ENCODE measurements around the gene AIRE. TPM values are rescaled to one million over a fixed set of nuclear protein-coding genes. Genes with fewer than 3 reads are reported as not detected.

The AIRE gene
- total RNA-seq, 2 experiments from 2014 or later = not detected

DNA sequence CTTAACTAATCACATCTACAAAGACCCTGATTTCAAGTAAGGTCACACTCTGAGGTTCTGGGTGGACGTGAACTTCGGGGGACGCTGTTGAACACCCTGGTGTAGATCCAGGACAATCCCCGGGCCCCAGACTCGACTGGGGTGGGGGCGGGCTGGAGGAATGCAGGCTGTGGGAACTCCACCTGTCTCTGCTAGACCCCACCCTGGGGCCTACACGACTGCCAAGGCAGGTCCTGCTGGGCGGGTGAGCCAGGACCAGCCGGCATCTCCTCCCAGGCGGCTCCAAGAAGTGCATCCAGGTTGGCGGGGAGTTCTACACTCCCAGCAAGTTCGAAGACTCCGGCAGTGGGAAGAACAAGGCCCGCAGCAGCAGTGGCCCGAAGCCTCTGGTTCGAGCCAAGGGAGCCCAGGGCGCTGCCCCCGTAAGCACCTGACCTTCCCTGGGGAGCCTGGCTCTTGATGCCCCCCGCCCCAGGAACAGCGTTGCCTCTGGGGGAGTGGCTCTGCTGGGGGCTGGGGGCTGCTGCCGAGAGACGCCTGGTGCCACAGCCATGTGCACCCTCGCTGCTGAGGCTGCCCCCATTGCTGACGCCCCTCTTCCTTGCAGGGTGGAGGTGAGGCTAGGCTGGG, 3.8 kb downstream of the AIRE start:
- ChIA-PET CTCF (no interaction called here), POLR2A (no interaction called here)

DNA sequence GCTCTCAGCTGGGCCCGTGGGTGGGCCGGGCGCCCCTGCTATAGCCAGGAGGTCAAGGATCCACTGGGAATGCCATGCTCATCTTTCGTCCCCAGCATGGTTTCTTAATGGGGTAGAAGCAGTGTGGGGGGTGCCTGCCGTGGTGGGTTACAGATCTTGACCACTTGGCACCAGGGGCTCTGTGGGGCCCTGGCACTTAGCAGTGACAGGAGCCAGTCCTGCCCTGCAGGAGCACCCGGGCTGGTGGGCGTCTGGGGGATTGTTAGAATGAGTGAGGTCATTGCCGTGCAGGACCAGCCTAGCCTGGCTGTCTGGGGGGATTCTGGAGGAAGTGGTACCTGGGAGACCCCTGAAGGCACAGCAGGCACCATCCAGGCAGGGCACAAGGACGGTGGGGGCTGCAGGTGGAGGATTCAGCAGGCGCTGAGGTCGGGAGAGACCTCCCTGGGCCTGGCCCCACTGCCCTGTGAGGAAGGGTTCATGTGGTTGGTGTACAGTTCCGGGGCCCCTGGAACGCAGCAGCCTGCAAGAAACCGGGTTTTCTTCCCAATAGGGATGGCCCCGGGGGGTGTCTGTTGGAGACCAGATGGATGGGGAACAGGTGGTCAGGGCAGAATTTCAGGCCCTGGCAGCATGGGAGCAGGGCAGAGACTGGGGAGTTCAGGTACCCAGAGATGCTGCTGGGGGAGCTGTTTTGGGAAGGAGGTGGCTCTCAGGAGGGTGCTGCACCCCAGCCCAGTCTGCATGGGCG, 4.8 kb downstream of the AIRE start:
- POLR2A ChIA-PET = no interaction called here
- CTCF ChIA-PET = no interaction called here

DNA sequence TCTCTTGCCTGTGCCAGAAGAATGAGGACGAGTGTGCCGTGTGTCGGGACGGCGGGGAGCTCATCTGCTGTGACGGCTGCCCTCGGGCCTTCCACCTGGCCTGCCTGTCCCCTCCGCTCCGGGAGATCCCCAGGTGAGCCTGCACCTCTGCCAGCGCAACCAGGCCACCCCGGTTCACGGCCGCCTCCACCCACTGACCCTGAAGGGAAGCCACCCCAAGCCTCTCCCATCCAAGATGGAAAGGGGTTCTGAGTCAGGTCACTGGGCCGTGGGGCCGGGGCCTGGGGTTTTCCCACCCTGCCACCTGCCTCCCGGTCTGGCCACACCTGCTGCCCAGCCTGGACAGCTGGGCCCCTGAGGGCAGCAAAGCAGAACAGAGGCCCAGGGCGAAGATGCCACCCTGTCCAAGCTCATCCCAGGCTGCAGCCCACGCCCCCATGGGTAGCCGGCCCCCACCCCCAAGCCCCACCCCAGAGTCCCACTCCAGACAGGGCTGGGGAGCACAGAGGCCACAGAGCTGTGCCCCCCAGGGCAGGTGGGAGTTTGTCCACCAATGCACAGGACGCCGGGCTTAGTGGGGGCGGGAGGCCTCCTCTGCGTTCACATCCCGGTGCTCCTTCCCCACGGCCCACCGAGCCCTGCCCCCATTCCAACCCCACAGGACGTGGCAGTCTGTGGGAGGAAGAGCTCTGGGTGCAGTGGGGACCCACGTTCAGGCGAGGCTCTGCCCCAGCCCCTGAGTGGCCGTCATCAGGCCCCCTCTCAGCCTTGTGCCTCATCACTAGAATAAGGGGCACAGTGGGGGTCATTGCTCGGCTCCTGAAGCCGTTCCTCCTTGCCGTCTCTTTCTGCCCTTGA, 5.6 kb downstream of the AIRE start:
- POLR2A ChIA-PET = no interaction called here
- CTCF ChIA-PET = no interaction called here

DNA sequence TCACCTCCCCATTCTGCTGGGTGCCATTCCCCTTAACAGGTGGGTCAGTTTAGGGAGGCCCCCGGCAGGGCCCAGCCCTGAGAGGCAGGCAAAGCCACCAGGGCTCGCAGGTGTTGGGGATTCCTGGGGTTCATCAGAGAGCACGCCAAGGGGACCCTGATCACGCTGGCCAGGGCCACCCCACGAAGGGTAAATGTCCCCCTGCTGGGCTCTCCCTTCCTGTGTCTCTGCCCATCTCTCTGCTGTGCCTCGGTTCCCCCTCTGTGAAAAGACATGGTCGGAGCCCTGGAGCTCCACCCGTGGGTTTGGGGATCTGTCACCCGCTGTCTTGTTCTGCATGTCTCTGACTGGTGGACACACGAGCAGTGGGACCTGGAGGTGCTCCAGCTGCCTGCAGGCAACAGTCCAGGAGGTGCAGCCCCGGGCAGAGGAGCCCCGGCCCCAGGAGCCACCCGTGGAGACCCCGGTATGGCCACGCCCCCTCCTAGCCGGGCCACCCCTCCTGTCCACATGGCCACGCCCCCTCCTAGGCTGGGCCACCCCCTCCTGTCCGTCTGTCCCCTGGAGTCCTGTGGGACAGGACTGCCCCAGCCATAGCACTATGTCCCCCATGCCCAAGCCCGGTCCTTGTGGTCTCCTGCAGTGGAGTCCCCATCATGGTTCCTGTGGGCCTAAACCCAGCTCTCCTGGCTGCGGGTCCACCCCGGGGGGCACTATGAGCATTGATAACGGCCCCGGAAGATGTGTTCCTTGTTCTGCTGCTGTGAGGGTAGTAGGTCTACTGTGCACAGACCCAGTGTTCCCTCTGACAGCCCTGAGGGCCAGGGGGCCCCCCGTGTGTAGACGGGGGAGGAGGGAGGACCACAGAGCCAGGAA, 6.5 kb downstream of the AIRE start:
- POLR2A ChIA-PET = no interaction called here
- CTCF ChIA-PET = no interaction called here

DNA sequence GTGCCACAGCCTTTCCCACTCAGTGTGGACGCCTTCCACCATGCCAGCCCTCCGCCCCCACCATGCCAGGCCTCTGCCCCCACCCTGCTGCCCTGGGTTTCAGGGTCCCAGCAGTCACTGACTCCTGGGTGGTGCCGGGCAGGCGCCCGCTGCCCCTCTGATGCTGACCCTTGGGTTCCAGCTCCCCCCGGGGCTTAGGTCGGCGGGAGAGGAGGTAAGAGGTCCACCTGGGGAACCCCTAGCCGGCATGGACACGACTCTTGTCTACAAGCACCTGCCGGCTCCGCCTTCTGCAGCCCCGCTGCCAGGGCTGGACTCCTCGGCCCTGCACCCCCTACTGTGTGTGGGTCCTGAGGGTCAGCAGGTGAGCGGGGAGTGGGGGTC, 7.1 kb downstream of the AIRE start:
- CTCF ChIA-PET = interaction anchor here (0.5 kb wide), 1 partner anchor 16 kb away, joined by 3 read pairs; no protein-coding TSS in a partner anchor
- POLR2A ChIA-PET = no interaction called here

DNA sequence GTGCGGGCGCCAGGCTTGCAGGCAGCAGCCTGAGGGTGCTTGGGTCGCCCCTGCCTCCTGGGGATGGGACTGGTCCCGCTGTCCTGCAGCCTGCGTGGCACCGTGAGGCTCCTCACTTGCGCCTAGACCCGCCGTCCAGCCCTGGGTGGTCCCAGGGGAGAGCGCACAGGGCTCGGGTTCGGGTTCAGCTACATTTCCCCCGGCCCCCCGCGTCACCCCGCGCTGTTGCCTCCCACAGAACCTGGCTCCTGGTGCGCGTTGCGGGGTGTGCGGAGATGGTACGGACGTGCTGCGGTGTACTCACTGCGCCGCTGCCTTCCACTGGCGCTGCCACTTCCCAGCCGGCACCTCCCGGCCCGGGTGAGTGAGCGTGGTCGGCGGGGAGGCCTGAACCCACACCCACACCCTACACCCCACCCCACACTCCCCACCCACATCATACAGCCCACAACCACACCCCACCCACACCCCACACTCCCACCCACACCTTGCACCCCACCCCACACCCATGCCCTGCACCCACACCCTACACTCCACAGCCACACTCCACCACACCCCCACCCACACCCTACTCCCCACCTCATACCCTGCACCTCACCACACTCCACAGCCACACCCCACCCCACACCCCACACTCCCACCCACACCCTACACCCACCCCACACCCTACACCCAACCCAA, 8.0 kb downstream of the AIRE start:
- ChIA-PET CTCF (no interaction called here), POLR2A (no interaction called here)

DNA sequence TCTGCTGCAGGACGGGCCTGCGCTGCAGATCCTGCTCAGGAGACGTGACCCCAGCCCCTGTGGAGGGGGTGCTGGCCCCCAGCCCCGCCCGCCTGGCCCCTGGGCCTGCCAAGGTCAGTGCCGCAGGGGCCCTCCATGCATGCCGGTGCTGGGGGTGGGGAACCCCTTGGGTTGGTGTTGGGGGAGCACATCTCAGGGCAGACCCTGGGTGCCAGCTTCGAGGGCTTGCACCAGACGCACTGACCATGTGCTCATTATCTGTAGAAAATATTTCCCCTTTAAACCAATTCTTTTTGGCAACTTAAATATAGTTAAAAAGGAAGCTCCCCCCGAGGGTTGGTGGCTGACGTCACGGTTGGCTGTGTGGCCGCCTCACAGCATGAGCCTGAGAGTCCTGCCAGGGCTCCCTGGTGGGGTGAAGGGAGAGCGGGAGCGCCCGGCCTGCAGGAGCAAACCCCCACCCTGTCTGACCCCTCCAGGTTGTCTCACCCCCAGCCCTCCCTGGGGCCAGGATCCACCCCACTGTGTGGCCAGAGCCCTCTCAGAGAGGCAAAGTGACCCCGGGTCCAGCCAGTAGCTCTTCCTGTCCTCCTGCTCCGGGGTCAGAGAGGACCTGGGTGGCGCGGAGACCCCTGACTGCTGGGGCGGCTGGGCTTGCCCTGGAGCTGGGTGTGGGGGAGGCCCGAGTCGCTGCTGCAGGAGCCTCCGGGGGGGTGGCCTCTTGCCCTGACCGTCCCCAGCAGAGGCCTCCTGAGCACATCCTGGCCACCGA, 8.9 kb downstream of the AIRE start:
- CTCF ChIA-PET = no interaction called here
- POLR2A ChIA-PET = no interaction called here

DNA sequence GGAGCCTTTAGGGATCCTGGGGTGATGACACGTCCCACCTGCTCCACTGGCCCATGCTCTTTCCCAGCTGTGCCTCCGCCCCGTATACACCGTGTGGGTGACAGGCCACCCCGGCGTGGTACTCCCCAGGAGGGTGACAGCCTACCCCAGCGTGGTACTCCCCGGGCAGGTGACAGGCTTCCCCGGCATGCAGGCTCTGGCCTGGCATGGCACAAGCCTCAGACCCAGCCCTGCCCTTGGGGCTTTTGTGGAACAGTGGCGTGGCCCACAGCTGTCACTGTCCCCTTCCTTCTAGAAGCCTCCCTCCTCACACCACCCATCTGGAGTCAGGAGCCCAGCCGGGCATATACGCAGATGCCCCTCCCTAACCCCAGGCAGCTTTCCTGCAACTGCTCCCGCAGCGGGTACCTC, 9.5 kb downstream of the AIRE start:
- CTCF ChIA-PET = interaction anchor here (0.9 kb wide), 1 partner anchor 10 kb away, joined by 3 read pairs; no protein-coding TSS in a partner anchor
- POLR2A ChIA-PET = no interaction called here

DNA sequence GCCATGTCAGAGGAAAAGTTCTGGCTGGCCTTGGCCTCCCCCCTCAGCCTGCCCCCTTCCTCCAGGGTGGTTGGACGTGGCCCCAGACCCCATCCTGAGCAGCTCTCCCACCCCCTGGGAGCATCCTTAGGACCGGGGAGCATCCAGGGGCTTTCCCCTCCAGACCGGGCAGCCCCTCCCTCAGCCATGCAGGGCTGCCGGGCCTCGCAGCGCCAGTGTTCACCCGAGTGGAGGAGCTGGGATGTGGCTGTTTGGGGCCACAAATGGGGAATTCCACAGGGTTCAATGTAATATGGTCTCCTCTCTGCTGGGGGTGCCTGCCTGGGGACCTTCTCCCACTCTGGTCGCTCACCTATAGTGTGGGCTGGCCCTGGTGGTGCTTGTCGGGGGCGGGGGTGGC, 10.0 kb downstream of the AIRE start:
- ChIA-PET POLR2A (no interaction called here), CTCF (interaction anchor here (0.9 kb wide), 1 partner anchor 10 kb away, joined by 3 read pairs; no protein-coding TSS in a partner anchor)

- POLR2A ChIA-PET = no interaction called here
- CTCF ChIA-PET = interaction anchor here (0.9 kb wide), 1 partner anchor 9 kb away, joined by 3 read pairs; no protein-coding TSS in a partner anchor
Measured at GRCh38 chr21:44296103-44296519, 10.4 kb downstream of the AIRE start.

DNA sequence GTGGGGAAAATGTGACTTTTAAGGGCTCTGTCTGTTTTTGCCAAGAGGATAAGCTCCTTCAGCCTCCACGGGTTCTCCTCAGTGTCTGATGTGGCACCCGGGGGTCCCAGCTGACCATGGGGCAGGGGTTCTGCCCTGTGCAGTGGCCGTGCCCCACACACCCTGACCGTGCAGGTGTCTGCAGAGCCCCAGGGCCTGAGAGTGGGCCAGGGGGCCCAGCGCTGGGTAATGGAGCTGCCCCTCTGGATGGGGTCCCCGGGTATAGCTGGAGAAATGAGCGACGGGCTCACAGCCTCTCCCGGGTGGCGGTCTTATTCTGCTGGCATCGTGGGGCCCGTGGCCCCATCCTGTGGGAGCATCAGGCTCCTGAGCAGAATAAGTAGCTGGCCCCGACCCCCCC, 11.2 kb downstream of the AIRE start:
- CTCF ChIA-PET = interaction anchor here (1.1 to 1.3 kb wide), 2 partner anchors 24 to 283 kb away, joined by 3 to 5 read pairs; no protein-coding TSS in a partner anchor
- POLR2A ChIA-PET = no interaction called here

DNA sequence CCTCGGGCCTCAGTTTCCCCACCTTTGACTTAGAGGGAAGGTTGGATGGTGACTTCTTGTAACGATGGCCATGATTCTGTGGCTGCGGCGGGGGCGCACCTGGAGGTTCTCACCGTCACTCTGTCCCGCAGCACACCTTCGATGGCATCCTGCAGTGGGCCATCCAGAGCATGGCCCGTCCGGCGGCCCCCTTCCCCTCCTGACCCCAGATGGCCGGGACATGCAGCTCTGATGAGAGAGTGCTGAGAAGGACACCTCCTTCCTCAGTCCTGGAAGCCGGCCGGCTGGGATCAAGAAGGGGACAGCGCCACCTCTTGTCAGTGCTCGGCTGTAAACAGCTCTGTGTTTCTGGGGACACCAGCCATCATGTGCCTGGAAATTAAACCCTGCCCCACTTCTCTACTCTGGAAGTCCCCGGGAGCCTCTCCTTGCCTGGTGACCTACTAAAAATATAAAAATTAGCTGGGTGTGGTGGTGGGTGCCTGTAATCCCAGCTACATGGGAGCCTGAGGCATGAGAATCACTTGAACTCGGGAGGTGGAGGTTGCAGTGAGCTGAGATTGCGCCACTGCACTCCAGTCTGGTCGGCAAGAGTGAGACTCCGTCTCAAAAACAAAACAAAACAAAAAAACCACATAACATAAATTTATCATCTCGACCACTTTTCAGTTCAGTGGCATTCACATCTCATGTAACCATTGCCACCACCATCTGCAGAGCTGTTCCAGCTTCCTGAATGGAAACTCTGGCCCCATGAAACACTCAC, 12.0 kb downstream of the AIRE start:
- CTCF ChIA-PET = interaction anchor here (0.9 to 1.3 kb wide), 4 partner anchors 11 to 284 kb away, joined by 3 to 9 read pairs (median 6); partner anchors contain the start of gene CFAP410

GRCh38 chr21:44298301-44298700, 12.6 kb downstream of the AIRE start:
- ChIA-PET POLR2A (no interaction called here), CTCF (interaction anchor here (0.9 to 1.3 kb wide), 4 partner anchors 11 to 285 kb away, joined by 3 to 9 read pairs (median 6); partner anchors contain the start of gene CFAP410)

More for the DNA sequence above, 12.0 kb downstream of the AIRE start:
- POLR2A ChIA-PET = no interaction called here

DNA sequence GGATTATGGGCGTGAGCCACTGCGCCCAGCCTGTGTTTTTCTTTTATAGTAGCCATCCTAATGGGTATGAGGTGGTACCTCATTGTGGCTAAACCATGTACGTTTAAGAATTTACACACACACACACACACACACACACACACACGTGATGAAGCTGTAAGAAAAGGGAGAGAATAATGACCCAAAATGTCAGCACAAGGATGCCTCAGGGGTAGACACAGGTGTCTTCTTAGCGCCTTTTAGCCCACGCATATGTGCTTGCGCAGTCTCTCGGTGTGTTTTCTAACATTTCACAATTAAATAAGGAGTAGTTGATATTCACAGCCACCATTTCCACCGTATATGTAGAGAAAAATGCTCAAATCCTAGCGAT, 13.4 kb downstream of the AIRE start:
- CTCF ChIA-PET = interaction anchor here (0.6 kb wide), 1 partner anchor 640 kb away, joined by 3 read pairs; no protein-coding TSS in a partner anchor
- POLR2A ChIA-PET = interaction anchor here (0.6 kb wide), 1 partner anchor 215 kb away, joined by 3 read pairs; no protein-coding TSS in a partner anchor

DNA sequence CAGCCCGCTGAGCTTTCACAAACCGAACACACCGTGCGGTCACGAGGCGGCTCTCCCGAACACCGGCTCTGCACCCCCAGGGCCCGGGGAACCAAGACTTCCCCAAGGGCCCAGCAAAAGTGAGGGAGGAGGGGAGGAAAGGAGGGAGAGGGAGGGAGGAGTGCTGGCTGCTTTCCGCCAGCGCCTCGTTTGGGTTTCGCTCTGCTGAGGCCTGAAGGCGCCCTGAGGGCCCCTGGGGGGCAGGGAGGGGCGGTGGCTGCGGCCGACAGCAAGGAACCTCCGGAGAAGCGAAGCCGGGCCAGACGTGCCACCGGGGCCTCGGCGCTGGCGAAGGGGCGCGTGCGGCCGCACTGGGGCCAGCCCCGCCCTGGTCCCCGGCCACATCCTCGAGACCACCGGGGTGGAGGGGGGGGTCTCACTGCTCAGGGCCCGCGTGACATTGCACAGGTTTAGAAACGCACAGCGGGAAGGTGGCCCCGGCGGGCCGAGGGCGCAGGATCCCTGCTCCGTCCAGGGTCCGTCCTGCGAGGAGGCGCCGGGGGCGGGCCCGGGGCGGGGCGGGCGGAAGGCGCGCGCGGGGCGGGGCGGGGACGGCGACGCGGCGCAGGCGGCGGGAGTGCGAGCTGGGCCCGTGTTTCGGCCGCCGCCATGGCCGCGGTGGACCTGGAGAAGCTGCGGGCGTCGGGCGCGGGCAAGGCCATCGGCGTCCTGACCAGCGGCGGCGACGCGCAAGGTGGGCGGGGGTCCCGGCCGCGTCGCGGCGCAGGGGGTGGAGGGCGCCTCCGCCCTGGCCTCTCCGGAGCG, 14.0 kb downstream of the AIRE start, which contains the start of gene PFKL:
Gene PFKL (plus strand): TSS at position 596 of the 804 bp plus-strand sequence. CDS start 53 bp downstream, at position 649.
- ChIA-PET CTCF (interaction anchor here (0.6 kb wide), 1 partner anchor 641 kb away, joined by 3 read pairs; no protein-coding TSS in a partner anchor), POLR2A (interaction anchor here (0.6 kb wide), 1 partner anchor 216 kb away, joined by 3 read pairs; no protein-coding TSS in a partner anchor)
